HUES64 (cell line): Measurements from ENCODE around the gene THSD4.
A peak's percentile ranks its signal among the peaks of the same experiment; 100 is the strongest.

Source experiments
- H3K27ac ChIP-seq: 2 replicates; pipeline ENCODE4 v1.7.0; 2013; ENCODE audit warnings: low read depth, low read length, inconsistent platforms
- H3K27me3 ChIP-seq: 2 replicates; pipeline ENCODE4 v1.6.1; 2013; ENCODE audit warnings: mild to moderate bottlenecking, low read length; ENCODE audit not compliant: insufficient read depth
- H3K36me3 ChIP-seq: 2 replicates; pipeline ENCODE4 v1.6.1; 2013; ENCODE audit warnings: mild to moderate bottlenecking, low read length; ENCODE audit not compliant: insufficient read depth
- H3K4me1 ChIP-seq: 2 replicates; pipeline ENCODE4 v1.6.1; 2013; ENCODE audit warnings: mild to moderate bottlenecking, low read length, moderate library complexity; ENCODE audit not compliant: insufficient read depth
- H3K4me3 ChIP-seq: 2 replicates; pipeline ENCODE4 v1.5.1; 2013; ENCODE audit warnings: mild to moderate bottlenecking, low read length, moderate library complexity
- H3K9ac ChIP-seq: 2 replicates; pipeline ENCODE4 v1.6.1; 2013; ENCODE audit warnings: mild to moderate bottlenecking, low read depth, low read length
- H3K9me3 ChIP-seq: 2 replicates; pipeline ENCODE4 v1.6.1; 2013; ENCODE audit warnings: low read depth, low read length; ENCODE audit not compliant: insufficient read depth
- WGBS: fragments of 150-250, 120-280 bp; methylation state at CpG from one replicate; pipeline ENCODE4 v1.1.7; 2013; ENCODE audit warnings: missing lambda C conversion rate; 5-methylcytosine and 5-hydroxymethylcytosine counted together

The THSD4 gene

GRCh38 chr15:71812966-71813722, 697.9 kb downstream of the THSD4 start:
- 94% methylated on average over 16 of the region's 16 CpGs for WGBS
- Histone ChIP-seq H3K4me1 (peaks cover 5% of the 10 kb centered on the region; the same call in 1 of the 2 replicates), H3K27ac (no peak overlapping the region), H3K9me3 (no peaks in the 10 kb centered on the region), H3K9ac (no peak overlapping the region), H3K36me3 (no peaks in the 10 kb centered on the region), H3K27me3 (no peaks in the 10 kb centered on the region), H3K4me3 (no peak overlapping the region)

- H3K9me3 ChIP-seq, result no peaks in the 10 kb centered on the region
- H3K4me1 ChIP-seq, result 0 out of 2 replicates have a peak, but pooled peaks cover 2% of the 10 kb centered on the region
- 95% methylated on average over 9 of the region's 9 CpGs for WGBS
- no peak overlapping the region for H3K4me3 ChIP-seq
- H3K9ac ChIP-seq, result no peak overlapping the region
- H3K27ac ChIP-seq, result no peak overlapping the region
- H3K27me3 ChIP-seq, result no peaks in the 10 kb centered on the region
- no peaks in the 10 kb centered on the region for H3K36me3 ChIP-seq
Observed at GRCh38 chr15:71813723-71814470, 698.6 kb downstream of the THSD4 start.

GRCh38 chr15:71815301-71815700, 700.0 kb downstream of the THSD4 start:
- Histone ChIP-seq H3K9ac (no peak overlapping the region), H3K4me1 (0 out of 2 replicates have a peak, but pooled peaks cover 2% of the 10 kb centered on the region), H3K9me3 (no peaks in the 10 kb centered on the region), H3K27me3 (no peaks in the 10 kb centered on the region), H3K36me3 (no peaks in the 10 kb centered on the region), H3K27ac (no peak overlapping the region), H3K4me3 (no peak overlapping the region)
- 96% methylated on average over 2 of the region's 3 CpGs for WGBS

- H3K36me3 ChIP-seq, result no peaks in the 10 kb centered on the region
- H3K27me3 ChIP-seq, result no peaks in the 10 kb centered on the region
- H3K4me3 ChIP-seq, result no peak overlapping the region
- 97% methylated on average over 13 of the region's 13 CpGs for WGBS
- H3K9ac ChIP-seq, result no peak overlapping the region
- peaks cover 12% of the 10 kb centered on the region; the same call in 1 of the 2 replicates for H3K9me3 ChIP-seq
- H3K4me1 ChIP-seq, result no peaks in the 10 kb centered on the region
- no peak overlapping the region for H3K27ac ChIP-seq
Observed at GRCh38 chr15:71817351-71817750, 702.1 kb downstream of the THSD4 start.

- Histone ChIP-seq H3K9ac (no peak overlapping the region), H3K4me3 (no peak overlapping the region), H3K27ac (no peak overlapping the region), H3K27me3 (no peaks in the 10 kb centered on the region), H3K9me3 (peaks cover 14% of the 10 kb centered on the region; the same call in 1 of the 2 replicates), H3K36me3 (0 out of 2 replicates have a peak, but pooled peaks cover under 1% of the 10 kb centered on the region), H3K4me1 (no peaks in the 10 kb centered on the region)
- WGBS, result 67% methylated on average over 1 of the region's 1 CpG
Observed at GRCh38 chr15:71820127-71820526, 704.9 kb downstream of the THSD4 start.

GRCh38 chr15:71821547-71822129, 706.4 kb downstream of the THSD4 start:
- Histone ChIP-seq H3K4me1 (peaks cover 8% of the 10 kb centered on the region), H3K9me3 (peaks cover 14% of the 10 kb centered on the region; the same call in 1 of the 2 replicates), H3K9ac (no peak overlapping the region), H3K4me3 (no peak overlapping the region), H3K27ac (no peak overlapping the region), H3K27me3 (no peaks in the 10 kb centered on the region), H3K36me3 (peaks cover 8% of the 10 kb centered on the region; the same call in 1 of the 2 replicates)
- 92% methylated on average over 5 of the region's 5 CpGs for WGBS

GRCh38 chr15:71822890-71823630, 707.8 kb downstream of the THSD4 start:
- H3K4me3 ChIP-seq, result no peak overlapping the region
- no peak overlapping the region for H3K9ac ChIP-seq
- peaks cover 14% of the 10 kb centered on the region; the same call in 1 of the 2 replicates for H3K9me3 ChIP-seq
- no peak overlapping the region for H3K27ac ChIP-seq
- WGBS, result 96% methylated on average over 3 of the region's 3 CpGs
- peaks cover 20% of the 10 kb centered on the region for H3K36me3 ChIP-seq
- peaks cover 12% of the 10 kb centered on the region for H3K4me1 ChIP-seq
- H3K27me3 ChIP-seq, result no peaks in the 10 kb centered on the region

GRCh38 chr15:71823801-71824200, 708.5 kb downstream of the THSD4 start:
- Histone ChIP-seq H3K4me1 (peaks cover 12% of the 10 kb centered on the region), H3K4me3 (no peak overlapping the region), H3K9me3 (peaks cover 14% of the 10 kb centered on the region; the same call in 1 of the 2 replicates), H3K36me3 (peaks cover 20% of the 10 kb centered on the region), H3K27me3 (no peaks in the 10 kb centered on the region), H3K27ac (no peak overlapping the region), H3K9ac (no peak overlapping the region)
- 90% methylated on average over 3 of the region's 3 CpGs for WGBS

- Histone ChIP-seq H3K4me3 (no peak overlapping the region), H3K27ac (no peak overlapping the region), H3K36me3 (peaks cover 26% of the 10 kb centered on the region), H3K9me3 (peaks cover 14% of the 10 kb centered on the region; the same call in 1 of the 2 replicates), H3K9ac (no peak overlapping the region), H3K4me1 (peaks cover 12% of the 10 kb centered on the region), H3K27me3 (no peaks in the 10 kb centered on the region)
- WGBS, result 96% methylated on average over 3 of the region's 4 CpGs
Observed at GRCh38 chr15:71825021-71825730, 709.9 kb downstream of the THSD4 start.

- H3K9ac ChIP-seq, result no peak overlapping the region
- H3K9me3 ChIP-seq, result peaks cover 14% of the 10 kb centered on the region; the same call in 1 of the 2 replicates
- peaks cover 12% of the 10 kb centered on the region for H3K4me1 ChIP-seq
- no peak overlapping the region for H3K4me3 ChIP-seq
- peaks cover 26% of the 10 kb centered on the region for H3K36me3 ChIP-seq
- H3K27me3 ChIP-seq, result no peaks in the 10 kb centered on the region
- WGBS, result 85% methylated on average over 5 of the region's 5 CpGs
- H3K27ac ChIP-seq, result peak overlapping the region; percentile 24; the same call in 1 of the 2 replicates
Observed at GRCh38 chr15:71826196-71826595, 710.9 kb downstream of the THSD4 start.
